ENCODE results near the gene TSACC. TPM values are rescaled to one million over a fixed set of nuclear protein-coding genes. Genes with fewer than 3 reads are reported as not detected.
"Not testable (repeated sequence)": the region's sequence is repeated elsewhere in the genome, so short reads cannot be mapped to it uniquely, and the experiment has no call there.

The TSACC gene
- total RNA-seq, 6 experiments from 2014 or later: 0.37 to 1.1 (median 0.99) TPM; not detected in 2

GRCh38 chr1:156342166-156342955, 4.0 kb downstream of the TSACC start:
- Histone ChIP-seq H3K9me3 (no peaks in the 10 kb centered on the region), H3K36me3 (no peaks in the 10 kb centered on the region), H3K4me3 (no peak overlapping the region), H3K27ac (no peak overlapping the region), H3K27me3 (no peaks in the 10 kb centered on the region), H3K4me1 (no peaks in the 10 kb centered on the region)
- 83% methylated on average over 1 of the region's 1 CpG for WGBS (ENCODE audit: insufficient coverage, low coverage, low lambda C conversion rate, missing lambda C conversion rate)
- no peak for ATAC-seq
- TF ChIP-seq, protein P1, sequence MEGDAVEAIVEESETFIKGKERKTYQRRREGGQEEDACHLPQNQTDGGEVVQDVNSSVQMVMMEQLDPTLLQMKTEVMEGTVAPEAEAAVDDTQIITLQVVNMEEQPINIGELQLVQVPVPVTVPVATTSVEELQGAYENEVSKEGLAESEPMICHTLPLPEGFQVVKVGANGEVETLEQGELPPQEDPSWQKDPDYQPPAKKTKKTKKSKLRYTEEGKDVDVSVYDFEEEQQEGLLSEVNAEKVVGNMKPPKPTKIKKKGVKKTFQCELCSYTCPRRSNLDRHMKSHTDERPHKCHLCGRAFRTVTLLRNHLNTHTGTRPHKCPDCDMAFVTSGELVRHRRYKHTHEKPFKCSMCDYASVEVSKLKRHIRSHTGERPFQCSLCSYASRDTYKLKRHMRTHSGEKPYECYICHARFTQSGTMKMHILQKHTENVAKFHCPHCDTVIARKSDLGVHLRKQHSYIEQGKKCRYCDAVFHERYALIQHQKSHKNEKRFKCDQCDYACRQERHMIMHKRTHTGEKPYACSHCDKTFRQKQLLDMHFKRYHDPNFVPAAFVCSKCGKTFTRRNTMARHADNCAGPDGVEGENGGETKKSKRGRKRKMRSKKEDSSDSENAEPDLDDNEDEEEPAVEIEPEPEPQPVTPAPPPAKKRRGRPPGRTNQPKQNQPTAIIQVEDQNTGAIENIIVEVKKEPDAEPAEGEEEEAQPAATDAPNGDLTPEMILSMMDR (IDR thresholded peaks at IDR 0.05): no peak
- no peak for TF ChIP-seq POLR2A (IDR thresholded peaks at IDR 0.05)
- no peak for DNase-seq
- intact Hi-C loops (cut with DNase I): no loop called here

GRCh38 chr1:156344409-156344808, 6.1 kb downstream of the TSACC start:
- Histone ChIP-seq H3K9me3 (no peaks in the 10 kb centered on the region), H3K36me3 (no peaks in the 10 kb centered on the region), H3K4me3 (no peak overlapping the region), H3K27ac (no peak overlapping the region), H3K4me1 (no peaks in the 10 kb centered on the region), H3K27me3 (no peaks in the 10 kb centered on the region)
- TF ChIP-seq, protein P1 (IDR thresholded peaks at IDR 0.05): no peak
- DNase-seq (no peak), ATAC-seq (no peak)
- WGBS (ENCODE audit: insufficient coverage, low coverage, low lambda C conversion rate, missing lambda C conversion rate): 77% methylated on average over 2 of the region's 3 CpGs
- intact Hi-C loops (cut with DNase I): no loop called here

GRCh38 chr1:156346035-156346434, 7.7 kb downstream of the TSACC start:
- H3K27me3 ChIP-seq; intact Hi-C loops (cut with DNase I); H3K27ac ChIP-seq; H3K4me1 ChIP-seq; DNase-seq; H3K4me3 ChIP-seq; H3K9me3 ChIP-seq; H3K36me3 ChIP-seq; ATAC-seq: not testable (repeated sequence)
- WGBS (ENCODE audit: insufficient coverage, low coverage, low lambda C conversion rate, missing lambda C conversion rate): 92% methylated on average over 2 of the region's 2 CpGs

DNA sequence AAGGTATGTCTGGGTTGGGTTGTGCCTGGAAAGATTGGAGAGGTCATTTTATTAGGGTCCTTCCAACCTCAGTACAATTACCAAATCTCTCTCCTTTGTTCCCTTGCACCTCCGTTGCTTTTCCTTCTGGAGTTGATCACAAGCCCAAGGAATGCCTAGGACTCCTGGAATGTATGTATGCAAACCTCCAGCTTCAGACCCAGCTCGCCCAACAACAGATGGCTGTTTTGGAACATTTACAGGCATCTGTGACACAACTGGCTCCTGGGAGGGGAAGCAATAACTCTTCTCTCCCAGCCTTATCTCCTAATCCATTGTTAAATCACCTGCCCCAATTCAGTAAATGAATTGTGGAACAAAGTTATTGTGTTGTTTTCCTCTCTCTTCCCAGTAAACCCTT, 8.3 kb downstream of the TSACC start:
- no peak for DNase-seq
- Histone ChIP-seq H3K4me3 (no peak overlapping the region), H3K27me3 (no peaks in the 10 kb centered on the region), H3K36me3 (no peaks in the 10 kb centered on the region), H3K9me3 (no peaks in the 10 kb centered on the region), H3K27ac (no peak overlapping the region), H3K4me1 (no peaks in the 10 kb centered on the region)
- TF ChIP-seq POLR2A (IDR thresholded peaks at IDR 0.05): no peak
- TF ChIP-seq, protein P1 (IDR thresholded peaks at IDR 0.05): no peak
- WGBS (ENCODE audit: insufficient coverage, low coverage, low lambda C conversion rate, missing lambda C conversion rate): 90% methylated on average over 2 of the region's 2 CpGs
- ATAC-seq: no peak
- intact Hi-C loops (cut with DNase I): no loop called here

DNA sequence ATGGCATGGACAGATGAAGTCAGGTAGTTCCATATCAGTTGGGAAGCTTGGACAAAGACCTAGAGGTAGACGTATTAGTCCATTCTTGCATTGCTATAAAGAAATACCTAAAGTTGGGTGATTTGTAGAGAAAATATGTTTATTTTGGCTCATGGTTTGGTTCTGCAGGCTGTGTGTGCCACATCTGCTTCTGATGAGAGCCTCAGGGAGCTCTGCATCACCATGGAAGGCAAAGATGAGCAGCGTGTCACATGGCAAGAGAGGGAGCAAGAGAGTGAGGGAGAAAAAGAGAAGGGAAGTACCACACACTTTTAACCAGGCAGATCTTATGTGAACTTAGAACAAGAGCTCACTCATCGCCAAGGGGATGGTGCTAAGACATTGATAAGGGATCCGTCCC, 9.0 kb downstream of the TSACC start:
- Histone ChIP-seq H3K9me3 (no peaks in the 10 kb centered on the region), H3K36me3 (no peaks in the 10 kb centered on the region), H3K4me1 (no peaks in the 10 kb centered on the region), H3K27ac (no peak overlapping the region), H3K27me3 (no peaks in the 10 kb centered on the region), H3K4me3 (no peak overlapping the region)
- ATAC-seq (no peak), DNase-seq (no peak)
- TF ChIP-seq POLR2A (IDR thresholded peaks at IDR 0.05): no peak
- TF ChIP-seq, protein P1 (IDR thresholded peaks at IDR 0.05): no peak
- WGBS (ENCODE audit: insufficient coverage, low coverage, low lambda C conversion rate, missing lambda C conversion rate): 71% methylated on average over 4 of the region's 4 CpGs
- intact Hi-C loops (cut with DNase I): no loop called here

DNA sequence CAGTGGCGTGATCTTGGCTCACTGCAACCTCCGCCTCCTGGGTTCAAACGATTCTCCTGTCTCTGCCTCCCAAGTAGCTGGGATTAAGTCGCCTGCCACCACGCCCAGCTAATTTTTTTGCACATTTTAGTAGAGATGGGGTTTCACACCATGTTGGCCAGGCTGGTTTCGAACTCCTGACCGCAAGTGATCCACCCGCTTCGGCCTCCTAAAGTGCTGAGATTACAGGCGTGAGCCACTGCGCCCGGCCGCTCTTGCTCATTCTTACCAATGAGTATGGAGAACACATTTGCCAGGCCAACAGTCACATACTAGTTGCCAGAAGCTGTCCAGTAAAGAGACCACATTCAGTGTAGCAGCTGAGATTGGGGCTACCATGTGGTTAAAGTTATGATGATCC, 14.2 kb downstream of the TSACC start:
- DNase-seq; H3K27me3 ChIP-seq; ATAC-seq; H3K36me3 ChIP-seq; H3K9me3 ChIP-seq; H3K4me1 ChIP-seq; H3K27ac ChIP-seq; intact Hi-C loops (cut with DNase I); H3K4me3 ChIP-seq: not testable (repeated sequence)
- WGBS (ENCODE audit: insufficient coverage, low coverage, low lambda C conversion rate, missing lambda C conversion rate): 84% methylated on average over 11 of the region's 13 CpGs
